GM18870 (cell line): Measurements from ENCODE around the gene VSTM4.

Source experiments
- ATAC-seq: cut with Tn5 transposase; IDR thresholded peaks from one replicate; pipeline ENCODE4 v1.9.1; 2021; ENCODE audit warnings: moderate library complexity; ENCODE audit not compliant: unreplicated experiment

The VSTM4 gene

GRCh38 chr10:49143249-49143648 is 27.9 kb upstream of the VSTM4 start:
- no peak for ATAC-seq

- ATAC-seq = peak; percentile 65
Observed at GRCh38 chr10:49141541-49142332, 26.4 kb upstream of the VSTM4 start.

- no peak for ATAC-seq
Observed at GRCh38 chr10:49140304-49141177, 25.2 kb upstream of the VSTM4 start.

- no peak for ATAC-seq
Observed at GRCh38 chr10:49139846-49140195, 24.5 kb upstream of the VSTM4 start.

- ATAC-seq = no peak
Observed at GRCh38 chr10:49139028-49139845, 23.9 kb upstream of the VSTM4 start.

- ATAC-seq = no peak
Observed at GRCh38 chr10:49138361-49138891, 23.1 kb upstream of the VSTM4 start.

GRCh38 chr10:49136525-49136924 is 21.2 kb upstream of the VSTM4 start:
- ATAC-seq = no peak

GRCh38 chr10:49135575-49136313 is 20.4 kb upstream of the VSTM4 start:
- no peak for ATAC-seq

GRCh38 chr10:49134327-49134726 is 19.0 kb upstream of the VSTM4 start:
- ATAC-seq = no peak

GRCh38 chr10:49133706-49134248 is 18.5 kb upstream of the VSTM4 start, which contains the start of gene FAM170B:
TSS of gene FAM170B (minus strand) at chr10:49134021. CDS start at chr10:49133918, 103 bp downstream.
- no peak for ATAC-seq

GRCh38 chr10:49132362-49132737 is 17.0 kb upstream of the VSTM4 start:
- no peak for ATAC-seq

GRCh38 chr10:49131507-49132361 is 16.4 kb upstream of the VSTM4 start:
- no peak for ATAC-seq

GRCh38 chr10:49129376-49129775 is 14.1 kb upstream of the VSTM4 start:
- no peak for ATAC-seq

GRCh38 chr10:49128854-49129253 is 13.5 kb upstream of the VSTM4 start:
- ATAC-seq = no peak

- no peak for ATAC-seq
Observed at GRCh38 chr10:49123981-49124950, 8.9 kb upstream of the VSTM4 start.

GRCh38 chr10:49120911-49121310 is 5.6 kb upstream of the VSTM4 start:
- no peak for ATAC-seq

- no peak for ATAC-seq
Observed at GRCh38 chr10:49119746-49120145, 4.4 kb upstream of the VSTM4 start.
